ENCODE data around the gene FEM1B.

Gene FEM1B

DNA sequence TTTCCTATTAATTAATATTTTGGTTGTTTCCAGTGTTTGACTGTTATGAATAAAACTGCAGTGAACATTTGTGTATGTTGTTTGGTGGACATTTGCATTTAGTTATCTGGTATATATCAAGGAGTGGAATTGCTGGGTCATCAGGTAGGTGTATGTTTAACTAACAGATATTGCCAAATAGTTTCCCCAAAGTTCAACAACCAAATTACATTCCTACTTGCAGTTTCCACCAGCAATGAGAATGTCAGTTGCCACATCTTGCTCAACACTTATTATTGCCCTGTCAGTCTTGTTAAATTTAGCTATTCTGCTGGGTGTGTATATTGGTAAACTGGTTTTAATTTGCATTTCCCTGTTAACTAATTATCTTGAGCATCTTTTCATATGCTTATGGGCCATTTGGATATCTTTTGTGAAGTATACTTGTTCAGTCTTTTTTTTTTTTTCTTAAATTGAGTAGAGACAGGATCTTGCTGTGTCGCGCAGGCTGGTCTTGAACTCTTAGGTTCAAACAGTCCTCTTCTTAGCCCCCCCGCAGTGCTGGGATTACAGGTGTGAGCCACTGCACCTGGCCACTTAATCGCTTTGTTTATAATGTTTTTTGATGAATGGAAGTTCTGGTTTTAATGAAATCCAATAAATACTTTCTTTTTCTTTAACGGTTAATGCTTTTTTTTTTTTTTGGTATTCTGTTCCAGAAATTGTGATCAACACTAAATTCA is 7.9 kb downstream of the FEM1B start:
- Histone ChIP-seq H3K4me3 (replicated peaks; ENCODE audit: insufficient read depth, low read length) (no peak overlapping the region), H3K27ac (replicated peaks) (peak overlapping the region; percentile 57), H3K27me3 (ENCODE audit: insufficient read depth, poor library complexity, severe bottlenecking) (no peaks in the 10 kb centered on the region)
- TF ChIP-seq, protein P1, sequence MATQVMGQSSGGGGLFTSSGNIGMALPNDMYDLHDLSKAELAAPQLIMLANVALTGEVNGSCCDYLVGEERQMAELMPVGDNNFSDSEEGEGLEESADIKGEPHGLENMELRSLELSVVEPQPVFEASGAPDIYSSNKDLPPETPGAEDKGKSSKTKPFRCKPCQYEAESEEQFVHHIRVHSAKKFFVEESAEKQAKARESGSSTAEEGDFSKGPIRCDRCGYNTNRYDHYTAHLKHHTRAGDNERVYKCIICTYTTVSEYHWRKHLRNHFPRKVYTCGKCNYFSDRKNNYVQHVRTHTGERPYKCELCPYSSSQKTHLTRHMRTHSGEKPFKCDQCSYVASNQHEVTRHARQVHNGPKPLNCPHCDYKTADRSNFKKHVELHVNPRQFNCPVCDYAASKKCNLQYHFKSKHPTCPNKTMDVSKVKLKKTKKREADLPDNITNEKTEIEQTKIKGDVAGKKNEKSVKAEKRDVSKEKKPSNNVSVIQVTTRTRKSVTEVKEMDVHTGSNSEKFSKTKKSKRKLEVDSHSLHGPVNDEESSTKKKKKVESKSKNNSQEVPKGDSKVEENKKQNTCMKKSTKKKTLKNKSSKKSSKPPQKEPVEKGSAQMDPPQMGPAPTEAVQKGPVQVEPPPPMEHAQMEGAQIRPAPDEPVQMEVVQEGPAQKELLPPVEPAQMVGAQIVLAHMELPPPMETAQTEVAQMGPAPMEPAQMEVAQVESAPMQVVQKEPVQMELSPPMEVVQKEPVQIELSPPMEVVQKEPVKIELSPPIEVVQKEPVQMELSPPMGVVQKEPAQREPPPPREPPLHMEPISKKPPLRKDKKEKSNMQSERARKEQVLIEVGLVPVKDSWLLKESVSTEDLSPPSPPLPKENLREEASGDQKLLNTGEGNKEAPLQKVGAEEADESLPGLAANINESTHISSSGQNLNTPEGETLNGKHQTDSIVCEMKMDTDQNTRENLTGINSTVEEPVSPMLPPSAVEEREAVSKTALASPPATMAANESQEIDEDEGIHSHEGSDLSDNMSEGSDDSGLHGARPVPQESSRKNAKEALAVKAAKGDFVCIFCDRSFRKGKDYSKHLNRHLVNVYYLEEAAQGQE (IDR thresholded peaks at IDR 0.05; ENCODE audit: insufficient replicate concordance, low read depth): no peak
- DNase-seq (ENCODE audit: low read depth in 1 of 2, low spot score in 1 of 2): peak; percentile 65 to 71

- Histone ChIP-seq H3K27ac (replicated peaks) (peak overlapping the region; percentile 57; the same call in 1 of the 2 replicates), H3K27me3 (ENCODE audit: insufficient read depth, poor library complexity, severe bottlenecking) (no peaks in the 10 kb centered on the region), H3K4me3 (replicated peaks; ENCODE audit: insufficient read depth, low read length) (no peak overlapping the region)
- TF ChIP-seq SPI1 (IDR thresholded peaks at IDR 0.05; ENCODE audit: borderline replicate concordance, low read depth): no peak
- TF ChIP-seq POLR2AphosphoS5 (IDR thresholded peaks at IDR 0.05; ENCODE audit: low read depth): no peak
- TF ChIP-seq GABPA (IDR thresholded peaks at IDR 0.05; ENCODE audit: low read depth): no peak
- no peak for TF ChIP-seq CTCF (IDR thresholded peaks at IDR 0.05; ENCODE audit: insufficient read depth, low read length)
- TF ChIP-seq, protein P1 (IDR thresholded peaks at IDR 0.05; ENCODE audit: insufficient replicate concordance, low read depth): no peak
- no peak for DNase-seq (ENCODE audit: low read depth in 1 of 2, low spot score in 1 of 2)
Measured at GRCh38 chr15:68286256-68286655, 8.7 kb downstream of the FEM1B start.

- Histone ChIP-seq H3K27ac (replicated peaks) (no peak overlapping the region), H3K4me3 (replicated peaks; ENCODE audit: insufficient read depth, low read length) (no peak overlapping the region), H3K27me3 (ENCODE audit: insufficient read depth, poor library complexity, severe bottlenecking) (no peaks in the 10 kb centered on the region)
- TF ChIP-seq SPI1 (IDR thresholded peaks at IDR 0.05; ENCODE audit: borderline replicate concordance, low read depth) (no peak), POLR2AphosphoS5 (IDR thresholded peaks at IDR 0.05; ENCODE audit: low read depth) (no peak), GABPA (IDR thresholded peaks at IDR 0.05; ENCODE audit: low read depth) (no peak), CTCF (IDR thresholded peaks at IDR 0.05; ENCODE audit: insufficient read depth, low read length) (no peak)
- TF ChIP-seq, protein P1 (IDR thresholded peaks at IDR 0.05; ENCODE audit: insufficient replicate concordance, low read depth): no peak
- DNase-seq (ENCODE audit: low read depth in 1 of 2, low spot score in 1 of 2): no peak
Measured at GRCh38 chr15:68289057-68289456, 11.5 kb downstream of the FEM1B start.
